Cardiac muscle cell (in vitro differentiated cells and primary cell): ENCODE results near the gene SIRT6. TPM values are rescaled to one million over a fixed set of nuclear protein-coding genes. Genes with fewer than 3 reads are reported as not detected.

Source experiments
- DNase-seq, 2 donors: peaks; one replicate each; pipeline versions ENCODE4 v3.0.0 to v3.0.0-alpha.2; 2010 to 2017; ENCODE audit warnings: low read depth in 1 of 2, low spot score in 1 of 2
- H3K27ac ChIP-seq: fragments of 200-600 bp; sonication (generic); 2 replicates; pipeline ENCODE4 v1.5.1; 2016
- H3K27me3 ChIP-seq: fragments of 200-600 bp; sonication (generic); 2 replicates; pipeline ENCODE4 v1.6.0; 2016; ENCODE audit warnings: control low read depth
- H3K36me3 ChIP-seq: fragments of 200-600 bp; sonication (generic); 2 replicates; pipeline ENCODE4 v1.5.1; 2016; ENCODE audit warnings: control low read depth
- H3K4me1 ChIP-seq: fragments of 200-600 bp; sonication (generic); 2 replicates; pipeline ENCODE4 v1.8.1; 2017; ENCODE audit warnings: low read depth, mild to moderate bottlenecking, mixed run types
- H3K4me3 ChIP-seq: fragments of 200-600 bp; sonication (generic); 2 replicates; pipeline ENCODE4 v1.5.1; 2016; ENCODE audit warnings: mild to moderate bottlenecking
- H3K9me3 ChIP-seq: fragments of 200-600 bp; sonication (generic); 2 replicates; pipeline ENCODE4 v1.5.1; 2017; ENCODE audit warnings: low read depth, mild to moderate bottlenecking, control low read depth
- CTCF ChIP-seq: IDR thresholded peaks from 2 replicates; pipeline ENCODE4 v1.5.1; 2012; ENCODE audit warnings: low read depth, mild to moderate bottlenecking, low read length
- polyA plus RNA-seq: library from polyadenylated mRNA; unstranded; fragments of >200 nt; fragmentation: Nextera tagmentation; extraction: Ambion mirVana; gene quantifications from 2 replicates; pipeline ENCODE4 v1.2.1, GENCODE V29; 2016
- total RNA-seq: library from RNA; depleted of rRNA; stranded (reverse); fragments of >200 nt; gene quantifications from 2 replicates; pipeline ENCODE4 v1.2.3, GENCODE V29; 2016

SIRT6 gene
- total and polyA plus RNA-seq, 2 experiments from 2014 or later, result 11.3 to 34.2 TPM

GRCh38 chr19:4124638-4125037 is 57.7 kb downstream of the SIRT6 start:
- no peak for DNase-seq
- H3K27ac ChIP-seq, result no peak overlapping the region
- no peaks in the 10 kb centered on the region for H3K9me3 ChIP-seq
- no peaks in the 10 kb centered on the region for H3K27me3 ChIP-seq
- H3K4me3 ChIP-seq, result peak overlapping the region; percentile 100
- peaks cover 6% of the 10 kb centered on the region for H3K4me1 ChIP-seq
- peaks cover 2% of the 10 kb centered on the region for H3K36me3 ChIP-seq
- TF ChIP-seq CTCF, result no peak

Other genes starting within 250 kb of the SIRT6 start
- gene NMRK2, start 249.5 kb downstream of the SIRT6 start, total RNA-seq, result 32.9 and 46.5 TPM in 2 replicates
- gene NMRK2, start 249.5 kb downstream of the SIRT6 start, polyA plus RNA-seq, result 34.3 and 39.4 TPM in 2 replicates
- 133 and 157 TPM in 2 replicates for gene DAPK3, start 211.5 kb downstream of the SIRT6 start, total RNA-seq
- gene DAPK3, start 211.5 kb downstream of the SIRT6 start, polyA plus RNA-seq, result 72.1 and 90.2 TPM in 2 replicates
- 2,213 and 2,849 TPM in 2 replicates for gene EEF2, start 197.1 kb downstream of the SIRT6 start, total RNA-seq
- 316 and 530 TPM in 2 replicates for gene EEF2, start 197.1 kb downstream of the SIRT6 start, polyA plus RNA-seq
- gene PIAS4, start 174.8 kb downstream of the SIRT6 start, total RNA-seq, result 32.6 and 35.4 TPM in 2 replicates
- 9.6 and 11.3 TPM in 2 replicates for gene PIAS4, start 174.8 kb downstream of the SIRT6 start, polyA plus RNA-seq
- gene ZBTB7A, start 115.7 kb downstream of the SIRT6 start, total RNA-seq, result 14.6 and 20.5 TPM in 2 replicates
- 17.2 and 18.6 TPM in 2 replicates for gene ZBTB7A, start 115.7 kb downstream of the SIRT6 start, polyA plus RNA-seq
- gene MAP2K2, start 58.4 kb downstream of the SIRT6 start, total RNA-seq, result 220 and 240 TPM in 2 replicates
- 217 and 219 TPM in 2 replicates for gene MAP2K2, start 58.4 kb downstream of the SIRT6 start, polyA plus RNA-seq
- gene CREB3L3, start 28.9 kb downstream of the SIRT6 start, total RNA-seq, result not detected in 2 replicates
- gene CREB3L3, start 28.9 kb downstream of the SIRT6 start, polyA plus RNA-seq, result not detected in 2 replicates
- gene ANKRD24, start 126 bp upstream of the SIRT6 start, total RNA-seq, result 4.6 and 7.4 TPM in 2 replicates
- 3.5 and 6.2 TPM in 2 replicates for gene ANKRD24, start 126 bp upstream of the SIRT6 start, polyA plus RNA-seq
- gene EBI3, start 47.0 kb upstream of the SIRT6 start, total RNA-seq, result not detected in 2 replicates
- gene EBI3, start 47.0 kb upstream of the SIRT6 start, polyA plus RNA-seq, result 0.44 TPM in 1 of 2 replicates, not detected in the other
- 27.5 and 30.4 TPM in 2 replicates for gene YJU2, start 64.5 kb upstream of the SIRT6 start, total RNA-seq
- gene YJU2, start 64.5 kb upstream of the SIRT6 start, polyA plus RNA-seq, result 19.1 and 24.7 TPM in 2 replicates
- 78.4 and 144 TPM in 2 replicates for gene SHD, start 96.7 kb upstream of the SIRT6 start, total RNA-seq
- gene SHD, start 96.7 kb upstream of the SIRT6 start, polyA plus RNA-seq, result 93.2 and 129 TPM in 2 replicates
- 0.92 and 2.5 TPM in 2 replicates for gene TMIGD2, start 119.8 kb upstream of the SIRT6 start, total RNA-seq
- gene TMIGD2, start 119.8 kb upstream of the SIRT6 start, polyA plus RNA-seq, result 0.84 and 2.9 TPM in 2 replicates
- gene FSD1, start 122.0 kb upstream of the SIRT6 start, total RNA-seq, result 16.3 and 24.7 TPM in 2 replicates
- gene FSD1, start 122.0 kb upstream of the SIRT6 start, polyA plus RNA-seq, result 18.5 and 23.2 TPM in 2 replicates
- gene STAP2, start 156.3 kb upstream of the SIRT6 start, total RNA-seq, result 12.3 and 18.0 TPM in 2 replicates
- gene STAP2, start 156.3 kb upstream of the SIRT6 start, polyA plus RNA-seq, result 18.7 and 20.3 TPM in 2 replicates
- gene MPND, start 161.0 kb upstream of the SIRT6 start, total RNA-seq, result 14.4 and 19.8 TPM in 2 replicates
- 19.2 and 24.3 TPM in 2 replicates for gene MPND, start 161.0 kb upstream of the SIRT6 start, polyA plus RNA-seq
- 87.2 and 97.9 TPM in 2 replicates for gene SH3GL1, start 218.0 kb upstream of the SIRT6 start, total RNA-seq
- 92.6 and 92.8 TPM in 2 replicates for gene SH3GL1, start 218.0 kb upstream of the SIRT6 start, polyA plus RNA-seq
- 15.3 and 20.0 TPM in 2 replicates for gene CHAF1A, start 220.1 kb upstream of the SIRT6 start, total RNA-seq
- gene CHAF1A, start 220.1 kb upstream of the SIRT6 start, polyA plus RNA-seq, result 19.7 and 38.9 TPM in 2 replicates